Omental fat pad (tissue), 4 donors: Measurements from ENCODE around the gene CRYGA. TPM values are rescaled to one million over a fixed set of nuclear protein-coding genes. Genes with fewer than 3 reads are reported as not detected.

Experiments used
- ATAC-seq: fragments of 150-250 bp; one replicate; pipeline ENCODE4 v1.9.1; 2016; ENCODE audit warnings: mild to moderate bottlenecking, moderate library complexity; ENCODE audit not compliant: low FRiP score
- DNase-seq: peaks from one replicate; pipeline ENCODE4 v3.0.0-alpha.2; 2019; ENCODE audit warnings: low spot score
- total RNA-seq, 4 donors: library from RNA; depleted of rRNA; stranded (reverse); fragments of >200 nt; gene quantifications; one replicate each; pipeline ENCODE4 v1.1.0, GENCODE V29; 2016
- TF ChIP-seq, protein P1 (sequence below), 3 donors: fragments of 450-650 bp; IDR thresholded peaks; one replicate each; pipeline ENCODE4 v1.5.1; 2016 to 2017; ENCODE audit warnings: antibody characterized with exemption in 3 of 3, mild to moderate bottlenecking in 3 of 3, moderate library complexity in 2 of 3

The CRYGA gene
- total RNA-seq, 4 donors from 2014 or later, result not detected

DNA sequence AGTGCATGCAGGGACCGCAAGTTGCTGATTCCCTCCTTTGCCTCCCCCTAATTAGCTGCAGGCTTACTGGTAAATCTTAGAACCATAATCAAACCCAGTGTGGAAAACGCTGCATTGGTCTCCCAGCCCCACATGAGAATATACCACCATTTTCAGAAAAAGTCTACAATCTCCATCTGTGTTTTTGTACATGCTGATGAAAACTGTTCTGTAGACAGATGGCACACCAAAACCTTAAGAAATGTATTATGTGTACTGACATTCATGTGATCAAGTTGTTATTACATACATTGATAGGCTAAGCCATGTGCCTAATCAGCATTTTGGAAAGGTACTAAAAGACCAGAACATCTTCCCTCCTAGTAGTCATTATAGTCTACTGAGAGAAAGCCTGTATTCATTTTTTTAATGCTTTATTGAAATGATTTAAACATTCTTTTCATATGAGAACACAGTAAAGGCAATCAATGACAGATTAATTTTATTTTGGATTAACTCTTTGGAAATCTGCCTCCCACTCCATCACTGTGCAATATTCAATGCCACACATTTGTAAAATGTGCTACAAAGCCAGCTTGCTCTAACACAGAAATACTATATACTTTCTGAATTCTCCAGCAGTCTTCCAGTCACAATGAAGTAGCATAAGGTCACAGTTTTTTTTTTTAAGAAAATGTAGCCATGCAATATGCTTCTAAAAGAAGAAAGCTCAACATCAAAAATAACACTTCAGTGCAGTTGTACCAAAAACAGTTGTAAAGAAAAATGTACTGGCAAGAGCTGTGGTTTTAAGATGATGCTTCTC lies 1.8 kb upstream of the CRYGA start:
- TF ChIP-seq, protein P1, sequence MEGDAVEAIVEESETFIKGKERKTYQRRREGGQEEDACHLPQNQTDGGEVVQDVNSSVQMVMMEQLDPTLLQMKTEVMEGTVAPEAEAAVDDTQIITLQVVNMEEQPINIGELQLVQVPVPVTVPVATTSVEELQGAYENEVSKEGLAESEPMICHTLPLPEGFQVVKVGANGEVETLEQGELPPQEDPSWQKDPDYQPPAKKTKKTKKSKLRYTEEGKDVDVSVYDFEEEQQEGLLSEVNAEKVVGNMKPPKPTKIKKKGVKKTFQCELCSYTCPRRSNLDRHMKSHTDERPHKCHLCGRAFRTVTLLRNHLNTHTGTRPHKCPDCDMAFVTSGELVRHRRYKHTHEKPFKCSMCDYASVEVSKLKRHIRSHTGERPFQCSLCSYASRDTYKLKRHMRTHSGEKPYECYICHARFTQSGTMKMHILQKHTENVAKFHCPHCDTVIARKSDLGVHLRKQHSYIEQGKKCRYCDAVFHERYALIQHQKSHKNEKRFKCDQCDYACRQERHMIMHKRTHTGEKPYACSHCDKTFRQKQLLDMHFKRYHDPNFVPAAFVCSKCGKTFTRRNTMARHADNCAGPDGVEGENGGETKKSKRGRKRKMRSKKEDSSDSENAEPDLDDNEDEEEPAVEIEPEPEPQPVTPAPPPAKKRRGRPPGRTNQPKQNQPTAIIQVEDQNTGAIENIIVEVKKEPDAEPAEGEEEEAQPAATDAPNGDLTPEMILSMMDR (IDR thresholded peaks at IDR 0.05), result no peak
- ATAC-seq (no peak), DNase-seq (no peak)

DNA sequence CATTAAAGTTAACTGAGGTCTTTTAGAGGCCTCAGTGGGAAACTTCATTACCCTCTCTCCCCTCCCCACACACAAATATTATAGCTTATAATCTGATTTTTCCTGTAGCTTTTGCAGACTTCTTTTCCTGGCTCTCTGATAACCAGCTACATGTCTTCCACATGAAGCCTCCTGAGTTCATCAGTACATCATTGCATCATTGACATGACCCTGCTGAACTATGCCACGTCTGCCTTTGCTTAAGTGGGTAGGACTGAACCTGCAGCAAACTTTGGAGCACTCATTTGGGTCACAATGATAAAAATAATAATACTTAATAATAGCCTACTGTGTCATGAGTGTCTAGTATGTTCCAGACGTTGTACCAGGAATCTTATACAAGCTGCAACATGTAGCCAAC lies 7.0 kb downstream of the CRYGA start:
- ATAC-seq (no peak), DNase-seq (no peak)
- TF ChIP-seq, protein P1 (IDR thresholded peaks at IDR 0.05), result no peak

DNA sequence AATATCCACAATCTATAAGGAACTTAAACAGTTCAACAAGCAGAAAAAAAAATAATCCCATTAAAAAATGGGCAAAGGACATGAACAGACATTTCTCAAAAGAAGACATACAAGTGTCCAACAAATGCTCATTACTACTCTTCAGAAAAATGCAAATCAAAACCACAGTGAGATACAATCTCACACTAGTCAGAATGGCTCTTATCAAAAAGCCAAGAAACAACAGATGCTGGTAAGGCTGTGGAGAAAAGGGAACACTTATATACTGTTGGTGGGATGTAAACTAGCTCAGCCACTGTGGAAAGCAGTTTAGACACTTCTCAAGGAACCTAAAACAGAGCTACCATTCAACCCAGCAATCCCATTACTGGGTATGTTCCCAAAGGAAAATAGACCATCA lies 10.2 kb downstream of the CRYGA start:
- TF ChIP-seq, protein P1 (IDR thresholded peaks at IDR 0.05), result no peak
- DNase-seq, result no peak
- ATAC-seq, result no peak

DNA sequence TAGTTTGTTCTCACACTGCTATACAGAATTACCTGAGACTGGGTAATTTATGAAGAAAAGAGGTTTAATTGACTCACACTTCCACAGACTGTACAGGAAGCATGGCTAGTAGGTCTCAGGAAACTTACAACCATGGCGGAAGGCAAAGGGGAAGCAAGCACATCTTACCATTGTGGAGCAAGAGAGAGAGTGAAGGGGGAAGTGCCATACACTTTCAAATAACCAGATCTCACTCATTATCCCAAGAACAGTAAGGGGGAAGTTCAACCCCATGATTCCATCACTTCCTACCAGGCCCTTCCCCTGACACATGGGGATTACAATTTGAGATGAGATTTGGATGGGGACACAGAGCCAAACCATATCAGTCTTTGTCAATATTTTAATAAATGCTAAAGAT lies 12.4 kb downstream of the CRYGA start:
- ATAC-seq (no peak), DNase-seq (no peak)
- TF ChIP-seq, protein P1 (IDR thresholded peaks at IDR 0.05), result no peak

DNA sequence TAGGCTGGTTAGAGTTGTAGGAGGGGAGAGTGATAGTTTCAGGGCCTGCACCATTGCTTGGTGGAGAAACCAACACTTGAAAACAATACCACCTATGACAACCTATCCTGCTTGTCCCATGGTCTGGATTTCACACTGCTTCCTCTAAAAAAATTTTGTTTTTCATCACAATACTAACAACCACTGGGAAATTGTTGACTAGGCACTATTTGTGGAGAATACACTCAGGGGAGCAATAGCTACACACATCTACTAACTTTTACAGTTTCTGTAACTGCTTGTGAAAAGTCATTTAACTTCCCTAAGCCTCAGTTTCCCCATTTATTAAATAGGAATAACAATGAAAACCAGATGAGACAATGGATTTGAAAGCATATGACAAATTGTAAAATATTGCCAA lies 13.3 kb downstream of the CRYGA start:
- TF ChIP-seq, protein P1 (IDR thresholded peaks at IDR 0.05), result no peak
- no peak for DNase-seq
- no peak for ATAC-seq

DNA sequence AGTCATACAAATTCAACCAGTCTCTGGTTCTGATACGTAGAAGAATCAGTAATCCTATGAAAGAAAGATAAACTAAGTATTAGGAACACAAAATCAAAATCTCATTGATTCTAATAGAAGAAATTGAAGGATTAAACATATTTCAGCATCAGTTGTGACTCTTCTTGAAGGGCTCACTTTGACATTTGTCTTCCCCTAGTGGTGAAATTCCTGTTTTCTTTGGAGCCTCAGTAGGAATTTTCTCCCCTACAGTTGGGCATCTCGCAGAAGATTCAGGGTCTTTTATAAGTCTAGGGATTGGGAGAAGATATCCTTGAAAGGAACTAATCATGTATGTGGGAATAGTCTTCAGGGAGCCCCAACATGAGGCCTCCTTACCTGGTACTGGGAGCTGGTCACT lies 14.6 kb downstream of the CRYGA start:
- ATAC-seq (no peak), DNase-seq (no peak)
- TF ChIP-seq, protein P1 (IDR thresholded peaks at IDR 0.05), result no peak

DNA sequence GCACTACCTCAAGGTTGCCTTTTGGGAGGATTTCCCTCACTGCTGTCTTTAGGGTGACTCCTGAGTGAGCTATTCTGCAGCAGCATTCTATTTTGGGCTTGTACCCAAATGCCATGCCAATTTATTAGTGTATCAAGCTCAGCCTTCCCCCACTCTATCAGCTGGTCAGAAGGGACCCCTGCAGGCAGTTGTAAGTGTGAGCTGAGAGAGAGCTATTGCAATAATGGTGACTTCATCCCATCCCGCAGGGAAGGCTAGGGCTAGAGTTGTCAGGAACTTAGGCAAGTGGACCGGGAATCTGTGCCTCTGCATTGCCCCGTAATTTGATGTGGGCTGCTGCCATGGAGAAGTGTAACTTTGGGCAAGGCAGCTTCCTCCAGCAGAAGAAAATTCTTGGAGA lies 15.6 kb downstream of the CRYGA start:
- ATAC-seq, result no peak
- TF ChIP-seq, protein P1 (IDR thresholded peaks at IDR 0.05), result no peak
- no peak for DNase-seq
